BE2C (cell line): ENCODE measurements around the gene EPN1.

Experiments
- DNase-seq: peaks from one replicate; pipeline ENCODE4 v3.0.0-alpha.2; 2020
- H3K27me3 ChIP-seq: fragments of 250-450 bp; sonication (Bioruptor Pico); 2 replicates; pipeline ENCODE4 v1.5.1; 2020; ENCODE audit warnings: mild to moderate bottlenecking
- H3K36me3 ChIP-seq: fragments of 250-450 bp; sonication (Bioruptor Pico); 2 replicates; pipeline ENCODE4 v1.5.1; 2020; ENCODE audit warnings: mild to moderate bottlenecking
- H3K4me1 ChIP-seq: fragments of 250-450 bp; sonication (Bioruptor Pico); 2 replicates; pipeline ENCODE4 v1.5.1; 2020
- H3K4me3 ChIP-seq: 2 replicates; pipeline ENCODE4 v1.5.1; 2011; ENCODE audit warnings: low read depth, low read length
- H3K9me3 ChIP-seq: fragments of 250-450 bp; sonication (Bioruptor Pico); 2 replicates; pipeline ENCODE4 v1.5.1; 2020
- CTCF ChIP-seq: IDR thresholded peaks from 2 replicates; pipeline ENCODE4 v1.5.1; 2012; ENCODE audit warnings: mild to moderate bottlenecking, low read depth, low read length

Gene EPN1

GRCh38 chr19:55696301-55697068 is 21.5 kb downstream of the EPN1 start:
- no peak for TF ChIP-seq CTCF
- H3K36me3 ChIP-seq, result peaks cover 35% of the 10 kb centered on the region
- H3K9me3 ChIP-seq, result no peaks in the 10 kb centered on the region

GRCh38 chr19:55697069-55697440 is 22.0 kb downstream of the EPN1 start:
- Histone ChIP-seq H3K4me1 (no peaks in the 10 kb centered on the region), H3K36me3 (peaks cover 32% of the 10 kb centered on the region), H3K4me3 (no peak overlapping the region), H3K27me3 (no peaks in the 10 kb centered on the region), H3K9me3 (no peaks in the 10 kb centered on the region)
- no peak for TF ChIP-seq CTCF
- DNase-seq, result no peak

More at GRCh38 chr19:55696301-55697068, 21.5 kb downstream of the EPN1 start:
- Histone ChIP-seq H3K4me1 (no peaks in the 10 kb centered on the region), H3K27me3 (no peaks in the 10 kb centered on the region), H3K4me3 (no peak overlapping the region)
- DNase-seq, result no peak

- TF ChIP-seq CTCF, result no peak
- Histone ChIP-seq H3K27me3 (no peaks in the 10 kb centered on the region), H3K4me1 (no peaks in the 10 kb centered on the region), H3K4me3 (no peak overlapping the region), H3K36me3 (peaks cover 31% of the 10 kb centered on the region), H3K9me3 (no peaks in the 10 kb centered on the region)
- DNase-seq, result no peak
These were observed 22.7 kb downstream of the EPN1 start for GRCh38 chr19:55697698-55698097.

GRCh38 chr19:55698256-55698655 is 23.2 kb downstream of the EPN1 start:
- H3K4me3 ChIP-seq, result no peak overlapping the region
- H3K4me1 ChIP-seq, result no peaks in the 10 kb centered on the region
- peaks cover 31% of the 10 kb centered on the region for H3K36me3 ChIP-seq
- H3K27me3 ChIP-seq, result no peaks in the 10 kb centered on the region
- DNase-seq, result no peak
- TF ChIP-seq CTCF, result no peak
- H3K9me3 ChIP-seq, result no peaks in the 10 kb centered on the region

GRCh38 chr19:55699221-55699620 is 24.2 kb downstream of the EPN1 start:
- DNase-seq, result no peak
- Histone ChIP-seq H3K4me3 (no peak overlapping the region), H3K4me1 (no peaks in the 10 kb centered on the region), H3K36me3 (peaks cover 25% of the 10 kb centered on the region), H3K27me3 (no peaks in the 10 kb centered on the region), H3K9me3 (no peaks in the 10 kb centered on the region)
- no peak for TF ChIP-seq CTCF

- Histone ChIP-seq H3K4me1 (no peaks in the 10 kb centered on the region), H3K27me3 (no peaks in the 10 kb centered on the region), H3K9me3 (no peaks in the 10 kb centered on the region), H3K4me3 (no peak overlapping the region), H3K36me3 (peaks cover 14% of the 10 kb centered on the region)
- no peak for DNase-seq
- TF ChIP-seq CTCF, result no peak
These were observed 25.8 kb downstream of the EPN1 start for GRCh38 chr19:55700813-55701212.
